Measurements from ENCODE around the gene MOXD1. TPM values are rescaled to one million over a fixed set of nuclear protein-coding genes. Genes with fewer than 3 reads are reported as not detected.
"Not testable (repeated sequence)": the region's sequence is repeated elsewhere in the genome, so short reads cannot be mapped to it uniquely, and the experiment has no call there.

MOXD1 gene
- total RNA-seq, 1 donor from 2014 or later = not detected

DNA sequence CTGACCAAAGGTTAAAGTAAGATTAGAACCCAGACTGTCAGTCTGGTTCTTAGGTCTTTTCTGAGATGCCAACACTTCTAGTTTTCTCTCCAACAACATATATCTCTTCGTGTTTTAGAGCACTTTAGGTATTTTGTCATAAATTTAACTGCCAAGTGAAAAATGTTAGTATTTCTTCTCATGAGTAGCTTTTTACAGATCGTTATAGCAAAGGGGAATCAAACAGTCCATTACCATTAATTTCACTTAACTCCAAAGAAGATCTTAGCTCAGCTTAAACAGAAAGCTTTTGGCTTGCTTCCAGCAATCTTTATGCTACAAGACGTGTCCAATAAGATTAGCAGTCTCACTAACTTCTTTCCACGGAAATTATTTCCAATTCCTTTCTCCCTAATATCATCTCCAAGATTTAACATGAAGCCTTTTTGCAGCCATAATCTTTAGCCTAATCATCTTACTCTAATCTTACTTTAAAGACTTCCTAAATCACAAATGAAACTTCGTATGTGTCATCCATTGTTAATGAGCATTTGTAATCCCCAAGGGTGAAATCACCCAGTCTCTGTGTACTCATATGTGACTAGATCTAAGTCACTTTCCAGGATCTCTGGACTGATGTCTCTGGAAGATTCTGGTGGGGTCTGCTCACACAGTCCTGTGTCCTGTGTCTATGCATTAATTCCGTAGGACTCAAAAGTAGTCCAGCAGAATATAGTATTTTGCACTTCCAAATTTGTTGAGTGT is 38.7 kb downstream of the MOXD1 start:
- Mint-ChIP-seq H3K27me3 (ENCODE audit: low read depth) (peaks cover 37% of the 10 kb centered on the region), H3K36me3 (ENCODE audit: low read depth) (no peaks in the 10 kb centered on the region), H3K9me3 (no peaks in the 10 kb centered on the region), H3K4me1 (ENCODE audit: low read depth) (peaks cover 17% of the 10 kb centered on the region), H3K27ac (no peak overlapping the region), H3K4me3 (ENCODE audit: low read depth) (no peak overlapping the region)
- no peak for DNase-seq (ENCODE audit: low spot score)
- intact Hi-C loops (cut with micrococcal nuclease) = loop anchor here (10.0 kb wide), 1 partner anchor 132 kb away; no protein-coding TSS in a partner anchor

DNA sequence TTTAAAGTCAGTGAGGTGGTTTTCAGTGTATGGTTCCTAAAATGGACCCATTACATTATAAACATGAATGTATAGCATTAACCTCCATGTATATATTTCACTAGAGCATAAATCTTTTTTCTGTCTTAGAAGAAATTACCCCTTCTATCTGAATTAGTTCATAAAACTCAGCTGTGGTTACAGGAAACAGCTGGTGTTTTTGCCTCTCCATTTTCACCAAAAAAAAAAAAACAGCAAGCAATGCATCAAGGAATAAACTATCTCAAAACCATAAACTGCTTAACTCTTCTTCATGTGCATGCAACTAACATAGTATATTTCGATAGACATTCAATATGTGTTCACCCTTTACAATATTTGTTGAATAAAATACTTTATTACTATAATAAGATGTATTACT is 40.2 kb downstream of the MOXD1 start:
- H3K9me3 Mint-ChIP-seq = no peaks in the 10 kb centered on the region
- no peak overlapping the region for H3K27ac Mint-ChIP-seq
- no peaks in the 10 kb centered on the region for H3K36me3 Mint-ChIP-seq (ENCODE audit: low read depth)
- no peak overlapping the region for H3K4me3 Mint-ChIP-seq (ENCODE audit: low read depth)
- peaks cover 11% of the 10 kb centered on the region for H3K4me1 Mint-ChIP-seq (ENCODE audit: low read depth)
- peaks cover 30% of the 10 kb centered on the region for H3K27me3 Mint-ChIP-seq (ENCODE audit: low read depth)
- DNase-seq (ENCODE audit: low spot score) = no peak
- intact Hi-C loops (cut with micrococcal nuclease) = loop anchor here (10.0 kb wide), 1 partner anchor 134 kb away; no protein-coding TSS in a partner anchor

DNA sequence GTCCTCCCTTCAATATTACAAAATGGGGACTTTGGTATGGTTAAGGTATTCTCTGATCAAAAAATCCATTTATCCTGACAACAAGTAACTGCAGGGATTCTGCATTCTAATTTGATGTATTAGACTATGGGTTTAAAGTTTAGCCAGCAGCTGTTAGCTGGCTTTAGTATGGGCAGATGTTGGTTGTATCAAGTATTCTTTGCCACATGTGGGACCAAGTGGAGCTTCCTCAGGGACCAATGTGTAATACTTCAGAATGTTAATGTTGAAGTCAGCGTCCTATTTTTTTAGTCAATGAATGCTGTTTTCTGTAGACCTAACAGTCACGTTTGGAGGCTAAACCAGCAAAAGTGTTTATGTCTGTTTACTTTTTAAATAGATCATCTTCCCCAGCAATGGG is 41.4 kb downstream of the MOXD1 start:
- DNase-seq (ENCODE audit: low spot score) = no peak
- intact Hi-C loops (cut with micrococcal nuclease) = loop anchor here (10.0 kb wide), 1 partner anchor 135 kb away; no protein-coding TSS in a partner anchor
- Mint-ChIP-seq H3K36me3 (ENCODE audit: low read depth) (no peaks in the 10 kb centered on the region), H3K4me1 (ENCODE audit: low read depth) (peaks cover 4% of the 10 kb centered on the region), H3K27ac (no peak overlapping the region), H3K27me3 (ENCODE audit: low read depth) (peaks cover 27% of the 10 kb centered on the region), H3K4me3 (ENCODE audit: low read depth) (no peak overlapping the region), H3K9me3 (no peaks in the 10 kb centered on the region)

DNA sequence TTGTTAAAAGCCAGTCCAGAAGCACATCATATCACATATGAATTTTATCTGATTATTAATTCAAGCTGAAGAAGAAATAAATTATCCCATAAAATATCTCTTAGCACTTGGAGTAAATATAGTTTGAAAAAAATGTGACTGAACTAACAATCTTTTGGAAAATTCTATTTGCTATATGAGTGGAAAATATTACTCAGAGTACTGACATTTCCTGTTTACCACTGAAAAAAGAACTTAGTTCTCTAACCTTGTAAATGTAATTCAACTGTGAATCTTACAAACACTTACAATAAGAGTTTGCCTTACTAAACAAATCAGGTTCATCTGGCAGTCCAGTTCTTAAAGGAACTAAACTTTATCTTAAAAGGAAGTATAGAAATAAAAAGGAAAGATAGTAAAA is 44.2 kb downstream of the MOXD1 start:
- Mint-ChIP-seq H3K4me3 (ENCODE audit: low read depth) (no peak overlapping the region), H3K9me3 (no peaks in the 10 kb centered on the region), H3K36me3 (ENCODE audit: low read depth) (no peaks in the 10 kb centered on the region), H3K27me3 (ENCODE audit: low read depth) (peaks cover 20% of the 10 kb centered on the region), H3K27ac (no peak overlapping the region), H3K4me1 (ENCODE audit: low read depth) (peaks cover 9% of the 10 kb centered on the region)
- no peak for DNase-seq (ENCODE audit: low spot score)
- intact Hi-C loops (cut with micrococcal nuclease) = no loop called here

DNA sequence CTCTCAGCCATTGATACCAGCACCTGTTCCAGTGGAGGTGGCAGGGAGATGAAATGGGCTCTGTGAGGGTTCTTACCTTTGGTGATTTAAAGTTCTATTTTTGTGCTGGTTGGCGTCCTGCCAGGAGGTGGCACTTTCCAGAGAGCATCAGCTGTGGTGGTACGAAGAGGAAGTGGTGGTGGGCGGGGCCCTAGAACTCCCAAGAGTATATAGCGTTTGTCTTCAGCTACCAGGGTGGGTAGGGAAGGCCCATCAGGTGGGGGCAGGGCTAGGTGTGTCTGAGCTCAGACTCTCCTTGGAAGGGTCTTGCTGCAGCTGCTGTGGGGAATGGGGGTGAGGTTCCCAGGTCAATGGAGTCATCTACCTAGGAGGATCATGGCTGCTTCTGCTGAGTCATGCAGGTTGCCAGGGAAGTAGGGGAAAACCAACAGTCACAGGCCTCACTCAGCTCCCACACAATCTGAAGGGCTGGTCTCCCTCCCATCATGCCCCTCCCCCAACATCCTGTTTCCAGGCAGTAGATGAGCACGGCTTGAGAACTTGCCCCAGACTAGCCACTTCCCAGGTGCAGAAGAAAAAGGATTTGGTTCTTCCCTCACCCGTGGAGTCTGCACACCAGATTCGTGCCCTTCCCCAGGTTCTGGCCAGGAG is 46.6 kb downstream of the MOXD1 start:
- Mint-ChIP-seq H3K4me3 (ENCODE audit: low read depth) (no peak overlapping the region), H3K36me3 (ENCODE audit: low read depth) (no peaks in the 10 kb centered on the region), H3K27ac (no peak overlapping the region), H3K27me3 (ENCODE audit: low read depth) (peaks cover 14% of the 10 kb centered on the region), H3K9me3 (no peaks in the 10 kb centered on the region), H3K4me1 (ENCODE audit: low read depth) (peaks cover 14% of the 10 kb centered on the region)
- no peak for DNase-seq (ENCODE audit: low spot score)
- intact Hi-C loops (cut with micrococcal nuclease) = no loop called here

DNA sequence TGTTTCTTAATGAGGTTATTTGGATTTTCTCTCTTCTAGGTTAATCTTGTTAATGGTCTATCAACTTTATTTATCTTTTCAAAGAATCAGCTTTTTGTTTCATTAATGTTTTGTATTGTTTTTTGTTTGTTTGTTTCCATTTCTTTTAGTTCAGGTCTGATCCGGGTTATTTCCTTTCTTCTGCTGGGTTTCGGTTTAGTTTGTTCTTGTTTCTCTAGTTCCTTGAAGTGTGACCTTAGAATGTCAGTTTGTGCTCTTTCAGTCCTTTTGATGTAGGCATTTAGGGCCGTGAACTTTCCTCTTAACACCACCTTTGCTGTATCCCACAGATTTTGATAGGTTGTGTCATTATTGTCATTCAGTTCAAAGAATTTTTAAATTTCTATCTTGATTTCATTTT is 49.3 kb downstream of the MOXD1 start:
- DNase-seq (ENCODE audit: low spot score); H3K4me3 Mint-ChIP-seq (ENCODE audit: low read depth); H3K36me3 Mint-ChIP-seq (ENCODE audit: low read depth); H3K9me3 Mint-ChIP-seq; intact Hi-C loops (cut with micrococcal nuclease); H3K27ac Mint-ChIP-seq: not testable (repeated sequence)
- H3K4me1 Mint-ChIP-seq (ENCODE audit: low read depth) = peaks cover 14% of the 10 kb centered on the region
- peaks cover 11% of the 10 kb centered on the region for H3K27me3 Mint-ChIP-seq (ENCODE audit: low read depth)

DNA sequence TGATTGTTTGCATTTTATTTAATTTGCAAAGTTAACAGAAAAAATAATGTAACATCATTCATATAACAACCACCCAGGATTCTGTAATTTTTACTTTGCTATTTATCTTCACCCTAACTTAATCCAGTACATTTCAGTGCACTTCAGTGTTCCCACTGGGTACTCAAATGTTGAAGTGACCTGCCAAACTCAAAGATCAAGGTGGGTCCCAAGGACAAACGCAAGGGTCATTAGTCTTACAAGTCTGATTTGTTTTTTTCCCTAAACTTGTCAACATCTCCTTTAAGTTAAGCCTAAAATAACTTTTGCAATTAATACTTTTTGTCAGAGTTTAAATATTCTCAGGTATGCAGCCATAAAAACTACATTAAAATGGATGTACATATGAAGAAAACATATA is 53.0 kb downstream of the MOXD1 start:
- intact Hi-C loops (cut with micrococcal nuclease) = no loop called here
- DNase-seq (ENCODE audit: low spot score) = no peak
- Mint-ChIP-seq H3K27me3 (ENCODE audit: low read depth) (peaks cover 7% of the 10 kb centered on the region), H3K4me3 (ENCODE audit: low read depth) (no peak overlapping the region), H3K4me1 (ENCODE audit: low read depth) (peaks cover 7% of the 10 kb centered on the region), H3K9me3 (no peaks in the 10 kb centered on the region), H3K36me3 (ENCODE audit: low read depth) (no peaks in the 10 kb centered on the region), H3K27ac (no peak overlapping the region)

DNA sequence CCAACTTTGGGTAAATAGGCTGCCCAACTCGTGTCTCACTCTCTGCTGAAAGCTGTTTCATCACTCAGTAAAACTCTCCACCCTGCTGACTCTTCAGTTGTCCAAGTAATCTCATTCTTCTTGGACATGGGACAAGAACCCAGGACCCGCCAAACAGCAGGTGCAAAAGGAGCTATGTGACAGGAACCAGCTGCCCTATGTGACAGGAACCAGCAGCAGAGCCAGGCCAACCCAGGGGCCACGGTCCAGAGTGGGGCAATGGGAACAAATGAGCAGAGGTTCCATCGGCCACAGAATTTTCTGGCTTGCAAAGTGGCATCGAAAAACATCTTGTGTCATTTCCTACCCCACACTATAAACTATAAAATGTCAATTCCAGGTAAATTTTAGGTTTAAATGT is 56.5 kb downstream of the MOXD1 start:
- no peaks in the 10 kb centered on the region for H3K9me3 Mint-ChIP-seq

DNA sequence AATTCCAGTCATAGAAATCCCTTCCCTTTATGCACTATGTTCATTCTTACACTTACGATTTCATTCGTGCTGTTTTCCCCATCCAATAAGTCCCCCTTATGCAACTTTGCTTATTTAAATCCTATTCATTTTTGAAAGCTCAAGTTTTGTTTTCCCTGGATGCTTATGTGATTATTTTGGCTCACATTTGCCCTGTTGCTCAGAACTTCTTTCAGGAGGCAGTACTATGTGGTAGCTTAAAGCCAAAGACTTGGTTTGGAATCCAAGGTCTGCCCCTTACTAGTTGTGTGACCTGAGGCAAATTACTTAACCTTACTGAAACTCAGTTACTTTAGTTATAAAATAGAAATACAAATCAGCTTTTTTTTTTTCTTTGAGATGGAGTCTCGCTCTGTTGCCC is 59.6 kb downstream of the MOXD1 start:
- Mint-ChIP-seq H3K27me3 (ENCODE audit: low read depth) (peaks cover 7% of the 10 kb centered on the region), H3K4me3 (ENCODE audit: low read depth) (no peak overlapping the region), H3K36me3 (ENCODE audit: low read depth) (no peaks in the 10 kb centered on the region), H3K9me3 (no peaks in the 10 kb centered on the region), H3K27ac (no peak overlapping the region), H3K4me1 (ENCODE audit: low read depth) (no peaks in the 10 kb centered on the region)
- intact Hi-C loops (cut with micrococcal nuclease) = no loop called here
- DNase-seq (ENCODE audit: low spot score) = no peak

More for the DNA sequence above, 56.5 kb downstream of the MOXD1 start:
- peaks cover 7% of the 10 kb centered on the region for H3K27me3 Mint-ChIP-seq (ENCODE audit: low read depth)
- no peaks in the 10 kb centered on the region for H3K36me3 Mint-ChIP-seq (ENCODE audit: low read depth)
- H3K27ac Mint-ChIP-seq = no peak overlapping the region
- H3K4me1 Mint-ChIP-seq (ENCODE audit: low read depth) = no peaks in the 10 kb centered on the region
- H3K4me3 Mint-ChIP-seq (ENCODE audit: low read depth) = no peak overlapping the region
- DNase-seq (ENCODE audit: low spot score) = no peak
- intact Hi-C loops (cut with micrococcal nuclease) = no loop called here

DNA sequence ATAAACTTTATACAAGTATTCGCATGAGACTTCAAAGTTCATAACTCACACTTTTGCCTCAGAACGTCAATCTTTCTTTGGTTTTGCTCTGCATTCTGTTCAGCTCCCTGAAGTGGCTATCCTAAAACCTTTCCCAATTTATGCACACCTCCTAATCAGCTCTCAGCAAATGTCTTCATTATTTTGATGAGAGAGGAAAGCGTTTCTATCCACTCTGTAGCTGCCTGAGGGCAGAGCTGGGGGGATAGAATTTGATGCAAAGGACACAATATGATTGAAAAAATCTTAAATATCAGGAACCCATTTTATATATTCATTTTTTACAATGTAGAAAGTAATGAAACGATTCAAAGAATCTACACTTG is 66.8 kb downstream of the MOXD1 start:
- peaks cover 10% of the 10 kb centered on the region for H3K27me3 Mint-ChIP-seq (ENCODE audit: low read depth)
- intact Hi-C loops (cut with micrococcal nuclease) = no loop called here
- no peaks in the 10 kb centered on the region for H3K36me3 Mint-ChIP-seq (ENCODE audit: low read depth)
- DNase-seq (ENCODE audit: low spot score) = no peak
- H3K9me3 Mint-ChIP-seq = no peaks in the 10 kb centered on the region
- H3K4me1 Mint-ChIP-seq (ENCODE audit: low read depth) = no peaks in the 10 kb centered on the region
- H3K4me3 Mint-ChIP-seq (ENCODE audit: low read depth) = no peak overlapping the region
- H3K27ac Mint-ChIP-seq = no peak overlapping the region

DNA sequence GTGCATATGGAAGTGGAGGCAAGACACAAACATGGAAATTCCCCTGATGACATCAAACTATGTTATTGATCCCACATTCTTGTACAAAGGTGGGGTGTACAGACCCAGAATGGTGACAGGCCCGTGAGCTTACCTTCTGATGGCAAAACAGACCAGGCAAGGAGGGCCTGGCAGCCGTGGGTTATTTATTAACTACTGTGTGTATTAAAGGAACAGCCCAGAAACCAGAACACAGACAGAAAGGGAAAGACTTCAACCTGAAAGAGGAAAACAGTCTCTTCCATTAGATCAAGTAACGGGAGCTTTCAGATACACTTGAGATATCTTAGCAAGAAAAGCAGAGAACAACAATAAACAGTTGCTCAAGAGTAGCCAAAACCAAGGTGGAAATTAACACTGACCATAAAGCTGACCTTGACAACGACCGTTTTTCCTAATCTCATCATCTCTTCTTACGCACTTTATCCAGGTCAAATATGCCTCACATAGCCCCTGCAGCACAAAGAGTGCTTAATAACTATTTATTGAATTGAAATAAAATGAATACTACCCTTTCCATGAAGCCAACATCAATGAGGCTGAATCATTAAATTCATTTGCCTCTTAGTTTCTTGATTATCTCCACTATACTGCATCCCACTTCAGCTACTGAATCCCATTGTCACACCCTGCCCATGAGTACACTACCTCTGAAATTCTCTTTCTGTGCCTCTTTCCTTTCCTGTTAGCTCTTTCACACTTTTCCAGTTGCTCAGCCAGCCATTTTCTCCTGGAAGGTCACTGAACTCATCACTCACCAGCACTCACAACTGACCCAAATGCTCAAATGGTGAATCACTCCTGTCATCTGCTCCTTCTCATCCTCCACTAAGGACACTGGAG is 67.4 kb downstream of the MOXD1 start:
- intact Hi-C loops (cut with micrococcal nuclease) = no loop called here
- Mint-ChIP-seq H3K9me3 (no peaks in the 10 kb centered on the region), H3K27me3 (ENCODE audit: low read depth) (peaks cover 10% of the 10 kb centered on the region), H3K4me3 (ENCODE audit: low read depth) (no peak overlapping the region), H3K27ac (no peak overlapping the region), H3K4me1 (ENCODE audit: low read depth) (no peaks in the 10 kb centered on the region), H3K36me3 (ENCODE audit: low read depth) (no peaks in the 10 kb centered on the region)
- DNase-seq (ENCODE audit: low spot score) = no peak

DNA sequence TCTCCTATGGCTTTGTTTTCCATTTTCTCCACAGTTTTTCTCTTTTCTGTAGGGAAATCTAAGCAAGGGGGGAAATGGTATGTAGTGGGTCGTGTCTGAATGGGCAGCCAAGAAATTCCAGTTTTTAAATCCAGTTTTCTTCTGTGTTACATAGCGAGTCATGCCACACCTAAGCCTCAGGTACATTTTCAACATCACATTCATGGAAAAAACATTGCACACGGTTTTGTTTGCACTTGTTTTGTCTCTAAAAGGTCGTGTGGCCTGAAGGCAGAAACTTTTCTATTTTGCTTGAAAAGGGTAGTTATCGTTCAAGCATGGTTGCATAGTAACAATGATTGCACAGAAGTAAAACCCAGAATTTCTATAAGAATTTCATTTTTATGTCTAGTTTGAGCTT is 70.5 kb downstream of the MOXD1 start:
- no peaks in the 10 kb centered on the region for H3K36me3 Mint-ChIP-seq (ENCODE audit: low read depth)
- intact Hi-C loops (cut with micrococcal nuclease) = no loop called here

DNA sequence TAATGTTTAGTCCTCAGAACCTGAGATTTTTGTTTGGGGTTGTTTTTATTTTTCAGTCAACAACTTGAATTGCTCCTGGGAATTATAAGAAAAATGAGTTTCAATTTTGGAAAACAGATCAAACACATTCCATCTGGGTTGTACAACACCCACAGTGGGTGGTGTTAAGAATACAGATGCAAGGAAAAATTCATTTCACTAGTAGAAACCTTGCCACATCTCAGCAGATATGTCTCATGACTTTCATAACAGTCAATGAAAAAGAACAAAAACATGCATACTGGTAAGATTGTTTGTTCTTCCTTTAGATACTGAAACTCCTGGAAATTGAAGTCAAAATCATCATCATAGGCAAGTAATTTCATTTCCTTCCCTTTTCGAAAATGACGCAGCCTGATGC is 78.9 kb downstream of the MOXD1 start:
- Mint-ChIP-seq H3K27ac (no peak overlapping the region), H3K27me3 (ENCODE audit: low read depth) (peaks cover 2% of the 10 kb centered on the region), H3K4me3 (ENCODE audit: low read depth) (no peak overlapping the region), H3K9me3 (no peaks in the 10 kb centered on the region), H3K4me1 (ENCODE audit: low read depth) (no peaks in the 10 kb centered on the region), H3K36me3 (ENCODE audit: low read depth) (no peaks in the 10 kb centered on the region)
- DNase-seq (ENCODE audit: low spot score) = no peak
- intact Hi-C loops (cut with micrococcal nuclease) = loop anchor here (5.0 kb wide), 1 partner anchor 45 kb away; no protein-coding TSS in a partner anchor

More for the DNA sequence above, 70.5 kb downstream of the MOXD1 start:
- Mint-ChIP-seq H3K9me3 (no peaks in the 10 kb centered on the region), H3K27me3 (ENCODE audit: low read depth) (peaks cover 7% of the 10 kb centered on the region), H3K4me3 (ENCODE audit: low read depth) (no peak overlapping the region), H3K4me1 (ENCODE audit: low read depth) (no peaks in the 10 kb centered on the region), H3K27ac (no peak overlapping the region)
- no peak for DNase-seq (ENCODE audit: low spot score)

Data from activated T-helper 2 cell treated with anti-CD3 and anti-CD28 coated beads, Interferon-gamma antibody, Interleukin-2, Interleukin-4, amounts not matched to agents 10 μg/mL and 5 μg/mL and 100 μg/mL, durations not matched to agents 14 hours and 24 hours and 36 hours (primary cell).